SK-N-DZ (cell line): ENCODE measurements around the gene CITED2. TPM values are rescaled to one million over a fixed set of nuclear protein-coding genes. Genes with fewer than 3 reads are reported as not detected.
"Not testable (repeated sequence)": the region's sequence is repeated elsewhere in the genome, so short reads cannot be mapped to it uniquely, and the experiment has no call there.

Experiments used
- DNase-seq: peaks from one replicate; pipeline ENCODE4 v3.0.0-alpha.2; 2015; ENCODE audit warnings: low spot score
- polyA plus RNA-seq, 2 experiments: library from polyadenylated mRNA; depleted of rRNA; stranded (reverse); fragments of >200 nt; gene quantifications; 2 replicates each; pipeline ENCODE4 v1.2.3, GENCODE V29; 2014

The CITED2 gene, protein sequence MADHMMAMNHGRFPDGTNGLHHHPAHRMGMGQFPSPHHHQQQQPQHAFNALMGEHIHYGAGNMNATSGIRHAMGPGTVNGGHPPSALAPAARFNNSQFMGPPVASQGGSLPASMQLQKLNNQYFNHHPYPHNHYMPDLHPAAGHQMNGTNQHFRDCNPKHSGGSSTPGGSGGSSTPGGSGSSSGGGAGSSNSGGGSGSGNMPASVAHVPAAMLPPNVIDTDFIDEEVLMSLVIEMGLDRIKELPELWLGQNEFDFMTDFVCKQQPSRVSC
- polyA plus RNA-seq (2014; cell fraction: cytosol; rRNA removed) = 23.8 and 28.0 TPM in 2 replicates
- 11.1 and 19.5 TPM in 2 replicates for polyA plus RNA-seq (2014; cell fraction: nucleus; rRNA removed)

DNA sequence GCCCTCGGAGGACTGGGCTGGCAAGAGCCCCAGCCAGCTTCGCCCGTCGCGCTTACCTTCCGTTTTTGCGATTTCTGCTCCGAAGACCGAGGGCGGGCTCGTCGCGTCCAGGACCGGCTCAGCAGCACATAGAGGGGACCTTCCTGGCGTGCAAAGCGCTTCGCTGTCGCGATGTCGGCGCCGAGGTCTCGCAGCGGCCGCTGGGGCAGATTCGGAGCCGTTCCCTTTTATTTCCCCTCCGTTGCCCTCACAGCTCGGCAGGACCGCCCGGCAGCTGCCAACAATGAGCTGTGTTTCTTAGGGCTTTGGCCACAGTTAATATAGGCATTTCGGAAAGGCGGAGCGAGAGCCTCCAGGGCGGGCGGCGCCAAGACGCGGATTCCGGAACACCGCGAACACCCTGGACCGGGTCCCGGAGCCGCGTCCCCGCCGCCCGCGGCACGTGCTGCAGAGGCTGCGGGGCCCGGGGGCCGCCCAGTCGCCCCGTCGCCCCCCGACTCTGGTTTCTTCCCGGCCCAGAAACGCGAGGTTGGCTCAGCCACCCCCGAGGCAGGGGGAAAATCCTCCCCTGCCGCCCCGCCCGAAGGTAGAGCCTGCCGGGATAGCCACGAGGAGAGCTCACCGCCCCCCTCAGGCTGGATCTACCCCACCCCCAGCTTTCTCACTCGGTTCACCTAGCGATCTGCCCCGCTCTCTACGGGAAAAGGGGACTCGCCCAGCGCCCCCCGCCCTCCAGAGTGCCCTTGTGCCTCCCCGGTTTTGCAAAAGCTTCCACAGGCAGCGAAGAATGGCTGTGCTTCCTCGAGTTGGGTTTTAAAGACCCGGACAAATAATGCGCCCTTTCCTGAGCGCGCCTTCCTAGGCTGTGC is at the start of gene CITED2:
Gene CITED2 (minus strand): TSS at position 292 of the 869 bp plus-strand sequence. CDS start 704 bp downstream, outside the sequence.
- DNase-seq = peak; percentile 94

DNA sequence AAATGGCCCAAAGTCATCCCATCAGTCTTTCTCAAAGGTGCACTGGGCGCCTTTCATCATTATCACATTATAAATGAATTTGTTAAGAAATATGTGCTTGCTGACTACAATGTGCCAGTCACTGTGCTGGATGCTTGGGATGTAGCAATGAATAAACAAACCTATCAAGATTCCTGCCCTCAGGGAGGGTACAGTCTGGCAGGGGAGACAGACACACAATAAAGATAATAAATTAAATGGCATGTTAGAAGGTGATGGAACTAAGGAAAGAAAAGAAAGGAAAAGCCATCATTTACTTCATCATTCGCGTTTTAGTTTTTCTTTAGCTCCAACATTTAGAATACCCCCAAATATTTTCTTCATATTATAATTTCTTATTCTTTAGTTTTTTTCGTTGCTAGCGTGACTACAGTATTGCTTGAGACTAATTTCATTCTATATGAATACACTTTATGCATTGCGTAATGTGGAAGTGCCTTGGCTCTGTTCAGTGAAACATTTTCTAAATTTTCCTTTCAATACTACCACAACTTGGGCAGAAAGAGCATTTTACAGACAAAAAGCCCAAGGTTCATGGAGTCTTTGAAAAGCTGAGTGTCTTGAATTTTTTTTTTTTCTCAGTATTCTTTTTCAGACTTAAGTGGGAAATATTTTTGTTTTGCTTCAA is 48.7 kb upstream of the CITED2 start:
- no peak for DNase-seq

DNA sequence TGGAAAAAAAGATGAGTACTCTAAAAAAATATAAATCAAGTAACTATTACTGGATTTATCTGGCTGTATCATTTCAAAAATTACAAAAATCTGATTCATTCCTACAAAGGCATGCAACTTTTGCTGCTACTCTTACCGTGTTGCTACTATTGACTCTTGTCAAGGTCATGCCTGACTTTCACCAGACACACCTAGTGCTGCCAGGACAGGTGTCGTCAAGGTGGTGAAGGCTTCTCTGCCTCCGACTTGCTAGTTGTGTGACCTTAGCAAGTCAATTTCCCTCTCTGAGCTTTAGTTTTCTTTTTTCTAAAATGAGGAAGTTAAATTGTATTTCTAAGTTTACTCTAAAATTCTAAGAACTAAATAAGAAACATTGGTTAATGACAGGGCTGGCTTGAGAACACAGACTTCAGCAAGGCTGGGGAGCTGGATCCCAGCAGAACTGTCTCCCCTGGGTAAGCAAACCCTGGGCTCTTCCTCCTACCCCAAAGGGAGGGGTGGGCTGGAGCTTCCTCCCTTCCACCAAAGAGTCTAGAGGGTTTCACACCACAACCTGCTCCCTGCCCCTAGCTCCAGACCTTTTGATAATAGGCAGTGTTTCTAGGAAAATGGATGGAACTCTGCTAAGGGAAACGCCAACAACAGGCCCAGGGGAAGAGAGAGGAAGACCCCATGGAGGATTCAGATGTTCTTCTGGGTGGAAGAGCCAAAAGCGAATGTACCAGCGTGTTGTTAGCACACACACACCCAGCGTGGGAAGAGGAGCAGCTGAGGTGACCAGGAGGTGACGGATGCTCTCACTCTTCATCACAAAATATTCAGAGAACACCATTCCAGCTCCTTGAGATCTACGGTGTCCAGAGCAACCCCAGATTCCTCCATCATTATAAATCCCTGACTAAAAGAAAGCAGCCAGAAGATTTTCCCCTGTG is 47.9 kb upstream of the CITED2 start:
- no peak for DNase-seq

DNA sequence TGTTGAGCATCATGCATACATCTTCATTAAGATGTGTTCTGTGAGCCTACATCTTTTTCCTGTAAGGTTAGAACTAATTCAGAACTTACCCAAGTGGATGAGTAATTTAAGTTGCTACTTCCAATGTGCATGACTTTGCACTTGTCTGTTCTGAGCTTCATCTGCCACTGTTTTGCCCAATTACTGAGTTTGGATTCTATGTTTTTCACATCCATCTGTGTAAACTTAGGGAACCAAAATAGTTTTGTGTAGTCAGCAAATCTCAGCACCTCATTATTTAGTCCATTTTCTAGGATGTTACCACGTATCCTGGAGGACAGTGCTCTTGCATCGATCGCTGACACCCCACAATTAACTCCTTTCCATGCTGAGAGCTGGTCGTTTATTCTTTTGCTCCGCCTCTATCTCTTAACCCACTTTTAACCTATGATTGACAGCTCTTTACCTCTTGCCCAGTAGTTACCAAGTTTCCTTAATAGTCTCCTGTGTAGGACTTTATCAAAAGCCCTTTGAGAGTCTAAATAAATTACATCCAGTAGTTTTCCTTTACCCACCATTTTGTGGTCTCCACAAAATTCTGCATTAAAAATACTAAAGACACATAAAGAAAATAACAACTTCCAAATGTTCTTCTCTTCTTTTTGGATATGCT is 44.2 kb upstream of the CITED2 start:
- no peak for DNase-seq

DNA sequence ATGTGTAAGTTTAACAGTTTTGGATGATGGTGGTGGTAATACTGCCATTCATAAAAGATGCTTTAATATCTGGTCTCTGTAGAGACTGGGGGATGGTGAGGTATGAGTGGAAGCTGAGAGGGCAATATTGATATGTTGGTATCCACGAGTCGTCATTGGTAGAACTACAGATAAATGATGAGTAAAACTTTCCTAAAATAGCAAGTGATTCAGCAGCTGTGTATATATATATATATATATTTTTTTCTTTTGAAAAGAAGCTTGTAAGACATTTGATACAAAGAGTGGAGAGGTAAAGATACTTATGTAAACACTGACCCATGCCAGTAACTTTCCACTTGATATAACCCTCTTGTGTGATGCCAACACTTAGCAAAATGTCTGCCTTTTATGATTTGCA is 41.7 kb upstream of the CITED2 start:
- DNase-seq = no peak

DNA sequence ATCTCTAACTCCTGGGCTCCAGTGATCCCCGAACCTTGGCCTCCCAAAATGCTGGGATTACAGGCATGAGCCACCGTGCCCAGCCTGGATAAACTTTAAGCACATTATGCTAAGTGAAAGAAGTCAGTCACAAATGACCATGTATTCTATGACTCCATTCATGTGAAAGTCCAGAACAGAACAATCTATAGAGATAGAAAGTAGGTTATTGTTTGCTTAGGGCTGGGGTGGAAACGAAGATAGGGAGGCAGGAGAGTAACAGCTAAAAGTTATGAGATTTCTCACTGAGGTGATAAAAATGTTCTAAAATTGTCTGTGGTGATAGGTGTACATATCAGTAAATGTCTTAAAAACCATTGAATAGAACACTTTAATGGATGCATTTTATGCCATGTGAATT is 40.9 kb upstream of the CITED2 start:
- no peak for DNase-seq

DNA sequence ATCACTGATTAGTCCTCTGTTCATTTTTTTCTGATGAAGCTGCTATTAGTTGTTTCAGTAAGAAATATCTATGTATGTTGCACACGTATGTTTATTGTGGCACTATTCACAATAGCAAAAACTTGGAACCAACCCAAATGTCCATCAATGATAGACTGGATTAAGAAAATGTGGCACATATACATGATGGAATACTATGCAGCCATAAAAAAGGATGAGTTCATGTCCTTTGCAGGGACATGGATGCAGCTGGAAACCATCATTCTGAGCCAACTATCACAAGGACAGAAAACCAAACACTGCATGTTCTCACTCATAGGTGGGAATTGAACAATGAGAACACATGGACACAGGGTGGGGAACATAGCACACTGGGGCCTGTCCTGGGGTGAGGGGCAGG is 37.7 kb upstream of the CITED2 start:
- DNase-seq = not testable (repeated sequence)

DNA sequence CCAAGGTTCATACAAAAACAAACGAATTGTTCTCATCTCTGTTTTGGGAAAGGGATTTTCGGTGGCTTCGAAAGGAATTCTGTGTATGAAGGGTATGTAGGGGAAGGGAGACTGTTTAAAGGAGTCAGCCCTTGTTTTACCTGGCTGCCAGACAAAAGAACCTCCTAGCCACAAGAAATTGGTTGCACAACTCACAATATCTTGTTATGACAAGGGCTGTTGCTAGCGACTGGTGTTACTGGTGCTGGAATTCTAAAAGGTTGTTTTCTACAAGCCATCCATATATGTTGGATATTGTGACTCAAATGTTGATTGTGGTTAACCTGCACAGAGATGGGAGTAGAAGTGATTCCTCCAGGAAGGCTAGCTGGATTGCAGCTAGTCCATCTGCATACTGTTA is 34.6 kb upstream of the CITED2 start:
- DNase-seq = no peak

DNA sequence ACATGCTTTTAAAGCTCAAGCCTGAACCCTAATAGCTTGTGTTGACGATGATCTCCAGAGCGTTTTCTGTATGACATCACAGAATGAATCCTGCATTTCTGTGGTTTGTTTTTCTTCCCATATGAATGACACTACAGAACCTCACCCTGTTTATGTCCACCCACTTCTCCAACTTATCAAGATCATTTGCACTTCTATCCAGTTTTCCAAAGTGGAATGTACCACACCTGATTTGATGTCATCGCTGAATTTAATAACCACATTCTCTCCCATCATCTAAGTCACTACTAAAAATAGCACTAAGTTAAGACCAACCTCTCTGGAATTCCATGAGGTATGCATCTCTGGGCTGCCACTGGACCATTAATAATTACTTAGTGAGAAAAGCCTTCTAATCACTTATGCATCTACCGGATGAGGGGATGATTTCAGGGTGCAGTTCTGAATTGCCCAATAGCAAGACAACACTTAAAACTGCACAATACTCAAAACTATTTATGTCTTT is 33.3 kb upstream of the CITED2 start:
- no peak for DNase-seq

DNA sequence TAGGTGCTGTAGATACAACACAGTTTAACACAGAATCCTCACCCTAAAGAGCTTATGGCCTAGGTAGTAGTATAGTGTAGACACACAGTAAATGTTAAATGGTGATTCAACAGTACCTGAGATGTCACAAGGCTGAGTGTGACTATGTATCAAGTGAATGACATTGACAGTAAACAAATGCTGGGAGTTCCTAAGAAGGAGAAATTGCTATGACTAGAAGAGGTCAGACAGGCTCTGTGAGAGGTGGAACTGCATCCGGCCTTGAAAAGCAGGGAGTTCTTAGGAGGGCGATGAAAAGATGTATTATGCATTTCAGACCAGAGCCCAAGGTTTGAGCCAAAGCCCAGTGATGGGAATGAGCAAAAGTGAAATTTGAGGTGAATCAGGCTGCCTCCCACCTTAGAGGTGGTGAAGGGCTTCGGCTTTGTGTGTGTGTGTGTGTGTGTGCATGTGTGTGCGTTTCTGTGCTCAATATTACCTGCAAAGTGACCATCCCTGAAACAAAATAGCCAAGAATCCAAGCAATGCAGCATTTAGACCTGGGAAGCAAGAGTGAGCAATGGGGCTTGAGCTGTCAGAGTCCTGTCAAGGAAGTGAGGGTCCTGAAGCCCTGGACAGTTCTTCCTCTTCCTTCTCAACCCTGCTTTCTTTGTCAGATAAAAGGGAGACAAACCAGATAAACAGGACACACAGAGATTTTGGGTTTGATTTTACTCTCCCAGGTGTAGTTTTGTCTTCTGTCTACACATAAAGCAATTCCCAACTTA is 32.3 kb upstream of the CITED2 start:
- DNase-seq = no peak

DNA sequence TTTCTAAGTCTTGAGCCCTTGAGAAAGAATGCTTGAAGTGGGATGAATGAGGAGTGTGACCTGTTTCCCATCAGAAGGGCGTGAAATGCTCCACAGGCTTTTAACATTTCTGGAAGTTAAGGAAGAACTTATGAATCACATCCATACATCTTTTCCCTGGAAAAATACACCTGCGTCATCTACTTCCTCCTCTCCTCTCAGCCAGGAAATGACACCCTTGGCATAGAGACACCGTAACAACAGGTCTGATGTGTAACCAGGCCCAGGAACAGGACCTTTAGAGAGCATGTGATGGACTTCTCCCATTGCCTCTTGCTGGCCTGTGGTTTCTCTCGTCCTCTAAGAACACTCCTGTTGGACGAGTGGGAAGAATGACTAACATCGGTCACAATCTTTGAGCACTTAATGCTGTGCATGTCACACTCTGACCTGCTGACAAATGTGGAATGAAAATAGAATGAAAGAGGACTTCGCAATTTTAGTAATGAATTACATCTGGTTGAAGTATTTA is 28.5 kb upstream of the CITED2 start:
- no peak for DNase-seq

DNA sequence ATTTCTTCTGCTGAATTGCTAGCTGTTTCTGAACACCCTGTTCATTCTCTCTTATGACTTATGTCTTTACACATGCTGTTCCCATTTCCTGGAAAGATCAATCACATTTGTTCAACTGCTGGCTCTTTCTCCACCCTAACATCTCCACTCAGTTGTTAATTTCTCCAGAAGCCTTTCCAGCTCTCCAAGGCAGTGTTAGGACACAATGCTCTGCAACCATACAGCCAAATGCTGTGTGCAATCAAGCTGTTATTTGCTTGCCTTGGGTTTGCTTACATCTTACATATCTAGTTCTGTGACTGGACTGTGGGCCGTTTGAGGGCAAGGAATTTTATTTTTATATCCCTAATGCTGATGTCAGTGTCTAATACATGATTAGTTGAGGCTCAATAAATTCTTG is 24.2 kb upstream of the CITED2 start:
- no peak for DNase-seq

DNA sequence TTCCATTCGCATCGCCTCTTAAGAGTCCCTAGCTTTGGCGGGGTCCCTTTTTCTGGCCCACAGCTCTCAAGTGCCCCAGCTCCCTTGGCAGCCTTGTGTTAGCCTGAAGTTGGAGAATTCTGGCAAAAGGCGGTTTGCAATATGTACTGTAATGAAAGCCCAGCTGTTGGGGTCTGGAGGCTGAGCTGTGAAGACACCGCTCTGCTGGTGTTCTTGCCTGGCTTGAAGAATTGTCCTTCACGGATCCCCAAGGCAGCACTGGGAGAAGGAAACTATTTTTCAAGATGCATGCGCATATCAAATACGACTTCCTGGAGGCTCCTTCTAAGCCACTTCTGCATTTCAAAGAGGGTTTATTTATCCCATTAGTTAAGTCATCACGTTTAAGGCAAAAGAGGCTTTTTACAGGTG is 21.4 kb upstream of the CITED2 start:
- no peak for DNase-seq

DNA sequence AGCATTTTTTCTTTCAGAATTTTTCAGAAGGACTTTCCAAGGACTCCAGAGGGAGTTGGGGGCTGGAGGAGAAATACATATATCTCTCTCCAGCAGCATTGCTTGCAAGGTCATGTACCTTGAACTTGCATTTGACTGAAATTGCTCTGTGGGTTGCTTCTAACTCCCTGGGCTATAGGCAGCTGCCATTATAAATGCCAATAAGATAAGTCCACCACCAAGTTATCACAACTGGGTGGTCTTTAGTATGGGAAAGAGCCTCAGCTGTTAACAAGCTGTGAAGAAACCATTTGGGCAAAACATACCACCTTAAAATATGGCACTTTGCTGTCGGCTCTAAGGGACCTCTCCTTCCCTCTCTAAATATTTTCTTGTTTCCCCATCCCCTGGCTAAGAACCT is 20.9 kb upstream of the CITED2 start:
- no peak for DNase-seq

DNA sequence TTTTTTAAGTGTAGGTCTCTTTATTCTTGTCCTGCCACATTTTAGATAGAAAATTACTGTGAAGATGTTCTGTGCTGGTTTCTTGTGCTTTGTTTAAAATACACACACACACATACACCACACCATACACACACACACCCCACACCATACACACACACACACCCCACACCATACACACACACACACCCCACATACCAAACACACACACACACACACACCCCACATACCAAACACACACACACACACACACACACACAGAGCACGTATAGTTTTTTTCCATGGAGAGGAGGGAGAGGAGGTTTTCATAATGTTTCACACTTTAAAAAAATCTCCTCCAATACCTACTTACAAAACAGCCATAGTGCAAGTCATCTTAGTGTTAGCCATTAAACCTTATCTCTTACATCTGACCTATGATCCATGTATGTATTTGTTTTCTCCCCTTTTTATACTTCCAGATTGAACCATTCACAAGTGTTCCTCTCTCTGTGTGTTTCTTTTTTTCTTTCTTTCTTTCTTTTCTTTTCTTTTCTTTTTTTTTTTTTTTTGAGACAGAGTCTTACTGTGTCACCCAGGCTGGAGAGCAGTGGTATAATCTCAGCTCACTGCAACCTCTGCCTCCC is 19.7 kb upstream of the CITED2 start:
- no peak for DNase-seq

DNA sequence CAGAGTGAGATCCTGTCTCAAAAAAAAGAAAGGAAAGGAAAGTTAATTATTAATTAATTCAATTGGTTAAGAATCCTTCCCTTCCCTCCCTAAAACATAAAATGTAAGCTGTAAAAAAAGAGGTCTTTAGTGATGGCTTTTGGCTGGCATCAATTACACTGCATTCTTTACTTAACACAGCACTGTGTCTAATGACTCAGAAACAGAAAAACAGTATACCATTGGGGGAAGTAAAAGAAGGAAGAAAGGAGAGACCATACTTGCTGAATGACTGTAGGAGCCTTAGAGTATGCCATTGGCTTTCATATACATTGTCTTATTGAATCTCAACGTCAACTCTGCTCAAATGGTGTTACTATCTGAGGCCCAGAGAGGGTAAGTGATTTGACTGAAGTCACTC is 18.3 kb upstream of the CITED2 start:
- DNase-seq = no peak

DNA sequence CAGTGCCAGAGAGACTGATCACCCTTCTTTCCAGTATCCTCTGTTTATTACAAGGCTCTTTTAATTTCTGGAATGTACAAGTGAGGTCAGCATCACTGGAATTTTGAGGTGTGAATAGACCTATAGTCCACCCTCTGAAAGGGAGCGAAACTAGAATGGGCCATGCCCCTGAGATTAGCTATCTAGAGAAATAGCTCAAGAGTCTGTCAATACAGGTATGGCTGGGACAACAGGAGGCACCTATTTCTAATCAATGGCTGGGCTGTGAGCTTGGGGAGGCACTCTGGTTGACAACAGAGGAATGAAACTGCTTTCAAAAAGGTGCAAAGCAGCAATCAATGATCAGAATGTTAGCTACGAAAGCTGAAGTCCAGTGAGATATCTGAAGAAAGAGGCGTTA is 17.3 kb upstream of the CITED2 start:
- no peak for DNase-seq

DNA sequence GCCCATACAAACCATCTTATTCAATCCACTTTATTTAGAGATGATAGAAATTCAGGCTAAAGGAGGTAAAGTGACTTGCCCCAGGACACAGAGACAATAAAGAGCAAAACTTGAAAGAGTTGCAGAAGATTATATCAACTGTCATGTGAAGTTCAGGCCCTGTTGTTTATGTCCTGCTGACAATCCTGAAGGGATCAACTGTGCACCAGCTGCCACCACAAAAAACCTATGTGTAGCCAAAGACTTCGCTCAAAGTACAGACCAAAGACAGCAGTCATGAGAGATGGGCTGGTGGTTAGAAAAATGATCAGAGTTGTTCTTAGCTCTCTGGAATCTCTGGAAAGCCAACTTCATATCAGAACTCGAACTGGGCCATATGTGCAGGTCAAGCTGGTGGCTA is 16.0 kb upstream of the CITED2 start:
- DNase-seq = no peak

DNA sequence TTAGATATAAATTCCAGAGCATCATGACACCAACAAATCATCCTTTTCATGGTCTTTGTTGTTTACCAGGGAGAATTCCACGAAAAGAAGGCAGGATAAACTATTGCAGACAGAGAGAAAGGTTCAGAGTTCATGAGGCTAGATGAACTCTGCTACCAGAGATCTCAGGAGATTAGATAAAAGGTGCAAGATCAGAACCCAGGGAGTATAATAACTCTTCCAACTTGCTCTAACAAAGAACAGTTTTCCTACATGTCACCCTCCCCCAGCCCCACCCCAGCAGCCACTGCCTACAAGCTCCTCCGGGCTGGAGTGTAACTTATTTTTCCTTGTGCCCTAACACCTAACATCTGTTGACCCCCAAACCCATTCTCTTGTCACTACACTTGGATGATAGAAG is 13.9 kb upstream of the CITED2 start:
- no peak for DNase-seq
